ENCODE results near the gene FAM180B.
A peak's percentile ranks its signal among the peaks of the same experiment; 100 is the strongest.

FAM180B gene

GRCh38 chr11:47569646-47570045 lies 16.8 kb upstream of the FAM180B start:
- DNase-seq (ENCODE audit: low read depth), result no peak

DNA sequence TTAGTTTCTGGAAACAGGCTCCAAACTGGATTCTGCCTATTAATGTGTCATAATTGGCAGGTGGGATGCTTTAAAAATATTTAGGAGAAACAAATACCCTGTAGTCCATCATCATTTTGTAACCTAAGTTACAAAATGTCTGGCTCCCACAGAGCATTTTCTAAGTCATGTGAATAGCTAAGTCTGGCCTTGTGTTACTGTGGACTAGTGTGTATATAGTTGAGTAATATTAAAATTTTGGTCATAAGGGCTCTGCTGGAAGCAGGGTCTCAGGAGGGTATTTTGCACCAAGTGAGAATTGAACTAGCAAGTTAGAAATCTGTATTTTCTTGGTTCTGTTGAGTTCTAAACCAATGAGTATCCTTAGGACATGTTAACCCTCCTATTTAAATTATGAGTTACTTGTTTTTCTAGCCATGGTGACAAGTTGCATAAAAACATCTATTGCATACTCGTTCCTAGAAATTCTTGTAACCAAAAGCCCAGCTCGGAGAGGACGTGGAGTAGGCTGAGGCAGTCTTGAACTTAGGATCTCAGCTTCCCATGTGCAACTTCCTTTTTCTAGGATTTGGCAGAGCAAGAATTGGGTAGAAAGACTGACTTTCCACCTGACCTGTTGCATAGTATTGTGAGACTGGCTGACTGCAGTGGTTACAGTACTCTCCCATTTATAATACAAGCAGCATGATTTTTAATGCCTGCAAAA lies 15.7 kb upstream of the FAM180B start:
- no peak for DNase-seq (ENCODE audit: low read depth)

- no peak for DNase-seq (ENCODE audit: low read depth)
Measured at GRCh38 chr11:47571357-47571729, 15.1 kb upstream of the FAM180B start.

- DNase-seq (ENCODE audit: low read depth), result no peak
Measured at GRCh38 chr11:47571895-47572294, 14.6 kb upstream of the FAM180B start.

DNA sequence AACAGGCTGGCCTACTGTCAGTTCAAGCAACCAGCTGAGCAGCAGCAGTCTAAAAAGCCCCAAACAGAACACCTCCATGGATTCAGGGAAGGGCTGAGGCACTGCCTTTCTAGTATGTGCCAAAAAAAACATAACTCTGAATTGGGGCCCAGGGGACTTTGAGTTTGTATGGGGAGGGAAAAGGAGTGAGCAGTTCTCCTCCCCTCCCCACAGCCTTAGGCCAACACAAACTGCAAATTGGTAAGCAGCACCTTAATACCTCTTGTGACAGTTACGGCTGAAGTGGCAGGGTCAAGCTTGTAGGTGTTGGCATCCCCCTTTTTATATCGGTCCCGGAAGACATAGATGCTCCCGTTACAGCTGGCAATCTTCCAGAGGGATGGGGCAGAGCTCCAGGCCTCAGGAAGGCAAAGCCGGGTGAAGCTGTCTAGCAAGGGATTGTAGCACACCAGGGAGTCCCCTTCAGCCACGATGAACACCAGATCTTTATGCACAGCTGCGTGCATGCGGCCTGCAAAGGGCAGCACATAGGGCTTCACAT lies 13.7 kb upstream of the FAM180B start:
- no peak for DNase-seq (ENCODE audit: low read depth)

DNA sequence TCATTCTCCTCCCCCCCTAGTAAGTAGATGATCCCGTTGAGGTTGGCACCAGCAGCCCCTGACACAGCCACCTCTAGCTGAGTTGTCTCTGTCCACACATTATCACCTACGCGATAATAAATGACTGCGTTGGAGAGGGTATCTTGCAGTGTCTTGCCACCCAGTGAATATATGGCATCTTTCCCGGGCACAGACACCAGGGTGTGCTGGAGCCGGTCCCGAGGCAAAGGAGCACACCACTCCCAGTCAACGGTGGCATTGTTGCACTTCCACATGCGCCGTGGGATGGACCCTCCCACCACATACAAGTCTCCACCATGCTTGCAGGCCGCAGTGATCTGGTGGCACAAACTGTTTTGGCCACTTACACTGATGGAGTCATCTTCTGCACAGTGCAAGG lies 13.2 kb upstream of the FAM180B start:
- no peak for DNase-seq (ENCODE audit: low read depth)

GRCh38 chr11:47577460-47578041 lies 8.9 kb upstream of the FAM180B start:
- no peak for DNase-seq (ENCODE audit: low read depth)

DNA sequence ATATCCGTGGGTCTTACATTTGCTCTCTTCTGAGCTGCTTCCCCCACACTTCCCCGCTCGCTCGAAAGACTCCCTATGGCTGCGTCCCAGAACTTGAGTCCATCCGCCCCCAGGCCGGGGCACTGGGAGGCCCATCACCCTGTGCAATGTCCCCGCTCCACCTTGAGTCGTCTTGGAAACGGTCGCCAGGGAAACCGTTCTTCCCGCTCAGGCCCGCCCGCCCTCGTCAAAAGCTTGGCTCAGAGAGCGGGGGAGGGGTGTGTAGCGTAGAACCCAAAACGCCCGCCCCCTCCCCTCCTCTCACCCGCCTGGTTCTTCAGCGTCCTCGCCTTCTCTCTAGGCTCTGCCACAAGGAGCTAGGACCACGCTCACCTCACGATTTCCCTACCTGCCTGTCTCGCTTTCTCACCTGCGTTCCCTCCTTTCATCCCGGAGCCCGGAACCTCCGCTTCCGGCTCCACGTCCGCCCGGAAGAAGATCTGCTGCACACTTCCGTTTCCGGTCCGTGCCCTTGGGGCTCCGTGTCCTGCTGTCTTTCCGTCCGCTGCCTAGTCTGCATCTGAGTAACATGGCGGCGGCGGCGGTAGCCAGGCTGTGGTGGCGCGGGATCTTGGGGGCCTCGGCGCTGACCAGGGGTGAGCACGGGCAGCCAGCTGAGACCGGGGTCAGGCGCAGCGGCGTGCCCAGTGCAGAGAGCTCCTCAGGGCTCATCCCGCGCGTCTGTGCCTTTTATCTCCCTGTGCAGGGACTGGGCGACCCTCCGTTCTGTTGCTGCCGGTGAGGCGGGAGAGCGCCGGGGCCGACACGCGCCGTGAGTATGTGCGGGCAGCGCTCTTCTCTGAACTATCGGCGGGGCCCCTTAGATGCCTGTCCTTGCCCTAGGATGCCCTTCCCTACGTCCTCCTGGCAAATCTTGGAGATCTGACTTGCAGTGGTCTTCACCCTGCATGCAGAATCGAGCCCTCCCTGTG lies 7.7 kb upstream of the FAM180B start, which contains the start of the genes KBTBD4 and NDUFS3:
Gene KBTBD4 (minus strand): TSS at position 447 of the 971 bp plus-strand sequence. CDS start 19 bp downstream, at position 428.
Gene NDUFS3 (plus strand): TSS at position 551 of the 971 bp plus-strand sequence. CDS start 18 bp downstream, at position 569.
- DNase-seq (ENCODE audit: low read depth), result peak; percentile 82

GRCh38 chr11:47583844-47584243 lies 2.6 kb upstream of the FAM180B start:
- DNase-seq (ENCODE audit: low read depth), result no peak

DNA sequence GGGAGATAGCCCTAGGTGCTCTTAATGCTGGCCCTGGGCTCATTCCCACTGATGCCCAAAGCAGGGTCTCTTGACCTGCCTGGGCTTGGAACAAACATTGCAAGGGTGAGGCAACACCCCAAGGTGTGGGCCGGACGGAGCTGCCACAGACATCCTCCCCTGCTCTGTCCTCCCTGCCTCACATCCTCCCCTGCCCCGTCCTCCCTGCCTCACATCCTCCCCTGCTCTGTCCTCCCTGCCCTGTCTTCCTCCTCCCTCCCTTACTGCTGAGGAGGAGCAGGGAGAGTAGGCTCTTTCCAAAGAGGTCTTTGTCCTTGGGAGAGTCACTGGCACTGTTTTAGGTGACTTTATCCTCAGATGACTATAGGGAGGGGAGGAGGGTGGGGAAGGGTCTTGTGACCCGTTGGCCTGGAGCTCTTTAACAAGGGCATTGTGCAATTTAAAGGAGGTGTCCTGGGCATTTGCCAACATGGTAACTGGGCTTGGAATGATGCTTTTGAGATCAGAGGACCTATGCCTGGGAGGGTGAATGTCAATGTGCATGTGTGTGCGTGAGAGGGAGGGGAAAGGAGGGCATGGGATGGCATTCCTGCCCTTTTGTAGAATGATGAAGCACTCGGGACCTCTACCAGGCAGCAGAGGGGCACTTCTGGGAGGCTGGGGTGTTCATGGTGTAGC lies 700 bp downstream of the FAM180B start:
- DNase-seq (ENCODE audit: low read depth), result no peak

DNA sequence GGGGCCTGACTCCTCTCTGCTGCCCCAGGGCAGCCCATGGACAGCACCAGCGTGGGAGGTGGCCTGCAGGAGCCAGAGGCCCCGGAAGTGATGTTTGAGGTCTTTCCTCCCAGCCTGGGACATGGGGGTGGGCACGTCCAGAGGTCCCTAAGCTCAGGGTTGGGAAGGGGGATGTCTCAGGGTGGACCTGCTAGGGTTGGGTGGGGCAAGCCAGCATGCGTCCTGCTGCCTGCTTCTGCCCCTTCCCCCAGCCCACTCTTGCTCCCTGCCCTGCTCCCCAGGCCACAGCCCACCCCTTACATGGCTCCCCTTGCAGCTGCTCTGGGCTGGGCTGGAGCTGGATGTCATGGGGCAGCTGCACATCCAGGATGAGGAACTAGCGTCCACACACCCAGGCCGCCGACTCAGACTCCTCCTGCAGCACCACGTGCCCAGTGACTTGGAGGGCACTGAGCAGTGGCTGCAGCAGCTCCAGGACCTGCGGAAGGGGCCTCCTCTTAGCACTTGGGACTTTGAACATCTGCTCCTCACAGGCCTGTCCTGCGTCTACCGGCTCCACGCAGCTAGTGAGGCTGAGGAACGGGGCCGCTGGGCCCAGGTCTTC lies 1.3 kb downstream of the FAM180B start:
- no peak for DNase-seq (ENCODE audit: low read depth)

DNA sequence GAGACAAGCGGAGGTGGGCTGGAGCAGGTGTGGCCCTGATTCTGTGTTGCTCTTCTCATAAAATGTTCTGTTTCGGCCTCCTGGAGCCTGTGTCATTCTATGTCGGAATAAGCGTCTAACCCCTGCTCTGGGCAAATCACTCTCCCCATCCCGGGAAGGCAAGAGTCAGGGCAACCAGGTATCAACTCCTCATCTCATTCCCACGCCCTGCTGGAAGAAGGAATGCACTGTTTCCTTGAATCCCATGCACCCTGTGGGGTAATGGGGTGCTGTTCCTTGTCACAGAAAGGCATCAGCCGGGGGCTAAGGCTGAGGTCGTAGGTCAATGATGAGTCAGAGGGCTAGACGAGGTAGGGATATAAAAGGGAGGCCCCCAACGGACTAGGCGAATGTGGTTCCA lies 2.6 kb downstream of the FAM180B start:
- DNase-seq (ENCODE audit: low read depth), result no peak

GRCh38 chr11:47589584-47589976 lies 3.1 kb downstream of the FAM180B start:
- no peak for DNase-seq (ENCODE audit: low read depth)

GRCh38 chr11:47589977-47590861 lies 3.7 kb downstream of the FAM180B start:
- DNase-seq (ENCODE audit: low read depth), result no peak

GRCh38 chr11:47591764-47592163 lies 5.3 kb downstream of the FAM180B start:
- no peak for DNase-seq (ENCODE audit: low read depth)

DNA sequence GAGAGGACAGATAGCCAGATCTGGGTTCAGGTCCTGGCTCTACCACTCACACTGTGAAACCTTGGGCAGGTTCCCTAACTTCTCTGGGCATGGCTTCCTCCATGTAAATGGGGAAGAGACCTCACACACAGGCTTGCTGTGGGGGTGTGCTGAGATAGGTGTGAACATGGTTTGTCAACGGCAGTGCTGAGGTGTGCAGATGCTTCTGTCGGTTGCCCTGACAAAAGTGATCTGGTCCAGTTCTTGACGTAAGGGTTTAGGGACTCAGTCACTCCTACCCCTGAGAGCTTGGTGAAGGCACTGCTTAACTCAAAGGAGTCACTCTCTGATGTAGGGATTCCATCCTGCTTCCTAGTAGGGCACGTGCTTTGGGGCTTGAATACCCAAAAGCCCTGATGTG lies 5.8 kb downstream of the FAM180B start:
- DNase-seq (ENCODE audit: low read depth), result no peak

DNA sequence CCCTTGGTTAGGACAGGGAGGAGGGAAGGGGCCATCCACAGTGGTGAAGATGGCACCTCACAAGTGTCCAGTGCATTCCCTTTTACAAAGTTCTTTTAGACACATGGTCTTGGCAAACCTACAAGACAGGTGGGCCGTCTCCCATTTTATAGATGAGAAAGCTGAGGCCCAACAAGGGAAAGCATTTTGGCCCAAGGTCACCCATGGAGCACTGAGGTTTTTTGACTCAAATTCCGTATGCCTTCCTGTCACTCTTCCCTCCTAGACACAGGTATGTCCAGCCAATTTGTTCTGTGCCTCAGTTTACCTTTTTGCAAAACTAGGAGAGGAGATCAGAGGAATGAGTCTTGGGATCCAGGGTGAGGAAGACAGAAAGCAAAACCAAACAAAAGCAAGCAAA lies 6.5 kb downstream of the FAM180B start:
- DNase-seq (ENCODE audit: low read depth), result no peak

DNA sequence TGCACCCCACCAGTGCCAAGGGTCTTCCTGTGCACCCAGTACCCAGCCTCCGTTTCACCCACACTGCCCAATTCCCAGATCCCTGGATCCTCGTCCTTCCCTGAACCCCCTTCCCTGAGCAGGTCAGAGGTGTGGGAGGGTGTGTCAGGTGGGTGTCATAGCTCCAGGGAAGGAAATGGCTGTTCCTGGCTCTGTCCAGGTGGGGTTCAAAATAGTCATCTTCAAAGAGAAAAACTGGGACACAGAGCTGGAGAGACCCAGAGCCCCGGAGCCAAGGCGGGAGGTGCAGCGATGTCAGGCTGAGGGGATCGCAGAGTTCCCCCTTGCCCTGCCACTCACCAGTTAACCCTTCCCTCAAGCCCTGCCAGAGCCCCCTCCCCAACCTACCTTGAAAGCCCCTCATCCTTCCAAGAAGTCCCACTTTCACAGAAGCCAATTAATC lies 7.0 kb downstream of the FAM180B start:
- DNase-seq (ENCODE audit: low read depth), result no peak

DNA sequence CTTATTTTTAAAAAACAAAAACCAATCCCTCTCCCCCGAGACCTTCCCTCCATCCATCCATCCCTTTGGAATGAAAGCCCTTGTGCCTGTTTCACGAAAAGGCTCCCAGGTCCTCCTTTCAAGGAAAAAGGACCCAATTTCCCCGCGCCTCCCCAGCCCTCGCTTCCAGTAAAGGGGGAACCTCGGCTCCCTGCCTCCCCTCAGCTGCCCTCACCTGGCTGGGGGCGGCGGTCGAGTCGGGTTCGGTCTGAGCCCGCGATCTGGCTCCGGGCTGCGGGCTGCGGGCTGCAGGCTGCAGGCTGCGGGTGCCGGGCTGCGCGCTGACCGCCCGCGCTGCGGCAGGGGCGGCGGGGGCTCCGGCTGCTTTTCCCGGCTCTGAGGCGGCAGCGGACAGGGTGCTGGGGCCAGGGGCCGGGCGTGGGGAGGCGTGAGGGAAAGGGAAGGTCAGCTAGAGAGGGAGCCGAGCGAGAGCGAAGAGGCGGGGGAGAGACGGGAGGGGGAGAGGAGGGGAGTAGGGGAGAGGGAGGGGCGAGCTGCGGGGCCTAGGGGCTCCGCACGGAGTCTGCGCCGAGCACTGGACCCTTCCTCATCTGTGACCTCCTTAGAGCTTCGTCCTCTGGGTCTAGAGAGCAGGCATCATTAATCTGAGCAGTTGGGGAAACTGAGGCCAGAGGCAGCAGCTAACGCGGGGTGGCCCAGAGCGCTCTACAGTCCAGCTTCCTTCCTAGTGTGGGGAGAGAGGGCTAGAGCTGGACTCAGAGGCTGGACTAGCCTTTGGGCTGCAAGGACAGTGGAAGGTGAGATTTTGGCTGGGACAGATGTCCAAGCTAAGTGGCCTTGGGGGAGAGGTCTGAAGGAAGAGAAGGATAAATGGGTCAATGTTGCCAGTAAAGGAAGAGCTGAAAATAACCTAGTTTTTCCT lies 7.7 kb downstream of the FAM180B start, which contains the start of gene C1QTNF4:
Gene C1QTNF4 (minus strand): TSS at position 478 of the 922 bp plus-strand sequence. CDS start 3,601 bp downstream, outside the sequence.
- no peak for DNase-seq (ENCODE audit: low read depth)
